Left cardiac atrium (tissue), 4 donors: ENCODE measurements around the gene PFN3. TPM values are rescaled to one million over a fixed set of nuclear protein-coding genes. Genes with fewer than 3 reads are reported as not detected.

Source experiments
- ATAC-seq, 2 donors: fragments of 200-7000 bp; cut with Tn5 transposase; one replicate each; pipeline ENCODE4 v1.9.1; 2020; ENCODE audit warnings: mild to moderate bottlenecking in 2 of 2, moderate library complexity in 2 of 2
- DNase-seq: peaks from one replicate; pipeline ENCODE4 v3.0.0-alpha.2; 2020
- intact Hi-C, 2 donors: fragments of 100-400 bp; cut with DNase I; formaldehyde crosslinking; loops; one replicate each; pipeline versions ENCODE4 v1.14.1 to v1.15.1; 2022 to 2023
- long read RNA-seq: library from polyadenylated mRNA; unstranded; transcript quantifications from one replicate; pipeline ENCODE4 v2.0.0, GENCODE V29; 2021
- total RNA-seq, 2 donors: library from RNA; stranded (reverse); fragmentation: NEBNext Ultra II Directional; extraction: Animal tissue kit (Norgen Biotek cat#: 25700); gene quantifications; one replicate each; pipeline ENCODE4 v1.2.1, GENCODE V29; 2021
- donor health status: DM: no; HTN: yes; CAD: no.
- donor health status: DM: no; HTN: yes; CAD: no; lungs with severe emphysema.
- donor health status: DM: yes; HTN: yes; CAD: no.
- donor health status: Dilated cardiomyopathy.

Gene PFN3
- not detected for total RNA-seq
- long read RNA-seq = 0 reads

DNA sequence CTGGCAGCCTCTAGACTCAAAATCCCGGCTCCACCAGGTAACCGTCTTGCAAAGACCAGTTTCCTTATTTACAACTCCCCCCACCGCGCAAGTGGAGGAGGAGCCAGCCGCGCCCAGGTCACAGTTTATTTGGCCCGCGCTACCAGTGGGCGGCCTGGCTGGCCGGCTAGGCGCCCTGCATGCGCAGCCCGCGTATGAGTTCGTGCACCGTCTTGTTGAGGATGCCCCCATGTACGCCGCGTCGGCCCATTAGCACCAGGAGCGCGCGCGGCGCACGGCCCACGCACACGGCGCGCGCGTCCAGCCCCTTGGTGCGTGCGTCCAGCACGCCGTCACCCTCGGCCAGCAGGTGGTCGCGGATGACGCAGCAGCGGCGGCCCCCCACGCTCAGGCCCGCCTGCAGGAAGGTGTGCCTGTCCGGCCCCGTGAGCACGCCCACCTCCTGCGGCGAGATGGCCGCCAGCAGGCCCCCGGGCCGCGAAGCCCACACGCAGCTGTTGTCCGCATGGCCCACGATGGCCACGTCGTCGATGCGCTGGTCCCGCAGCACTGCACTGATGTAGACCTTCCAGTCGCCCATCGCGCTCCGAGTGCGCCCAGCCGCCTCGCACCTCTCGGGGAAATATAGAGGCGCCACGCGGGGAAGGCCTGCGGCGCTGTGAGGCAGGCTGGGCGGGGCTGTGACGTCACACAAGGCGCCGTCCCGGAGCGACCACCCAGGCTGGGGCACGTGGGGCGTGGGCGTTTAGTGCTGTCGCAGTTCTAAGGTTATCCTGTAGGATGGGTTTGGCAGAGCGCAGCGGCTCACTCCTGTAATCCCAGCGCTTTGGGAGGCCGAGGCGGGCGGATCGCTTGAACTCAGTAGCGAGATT, at the start of gene PFN3:
Gene PFN3, minus strand, starts transcription at position 665 of the 872 bp plus-strand sequence. Its CDS starts 85 bp downstream, at position 580.
- no peak for ATAC-seq
- DNase-seq = peak; percentile 45
- intact Hi-C loops = loop anchor here in 1 of 2 donors (10.0 kb wide), 1 partner anchor 665 kb away; no protein-coding TSS in a partner anchor

DNA sequence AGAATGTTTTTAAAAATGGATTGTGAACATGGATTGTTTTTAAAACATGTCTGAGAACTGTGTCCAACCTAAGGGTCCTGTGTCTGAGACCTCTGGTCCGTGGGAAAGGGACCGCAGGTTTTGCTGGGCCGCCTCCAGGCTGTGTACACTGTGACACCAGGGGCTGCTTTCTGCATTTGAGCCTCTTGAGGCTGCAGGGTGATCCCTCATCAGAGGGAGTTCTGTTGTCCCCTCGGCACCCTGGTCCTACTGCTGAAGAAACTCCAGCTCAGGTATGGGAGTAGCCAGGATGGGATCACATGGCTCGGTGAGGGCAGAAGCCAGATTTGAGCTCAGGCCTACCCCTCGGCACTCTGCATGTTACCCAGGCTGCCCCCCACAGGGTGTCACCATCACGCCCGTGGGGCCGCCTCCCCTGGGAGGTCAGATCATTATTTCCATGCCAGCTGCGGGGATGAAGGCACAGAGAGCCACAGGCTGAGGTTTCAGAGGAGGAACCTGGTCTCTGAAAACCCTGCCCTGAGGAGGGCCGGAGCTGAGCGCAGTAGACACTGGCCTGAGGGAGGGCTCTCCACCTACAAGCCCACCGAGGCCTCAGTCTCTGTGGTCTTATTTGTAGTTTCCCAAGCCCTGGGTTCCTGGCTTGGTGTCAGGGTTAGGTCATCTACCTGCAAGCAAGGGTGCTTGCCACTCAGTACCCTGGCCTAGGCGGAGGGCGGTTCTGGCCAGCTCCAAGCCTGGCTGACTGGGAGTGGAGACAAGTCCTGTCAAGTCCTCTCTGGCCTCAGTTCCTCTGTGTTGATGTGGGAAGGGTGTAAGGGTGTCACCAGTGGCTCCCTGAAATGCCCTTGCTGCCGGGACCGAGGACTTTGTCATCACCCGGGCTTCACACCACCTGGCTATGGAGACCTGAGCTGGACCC, 48.9 kb upstream of the PFN3 start:
- ATAC-seq (no peak), DNase-seq (no peak)
- intact Hi-C loops = loop anchor here in 1 of 2 donors (5.0 kb wide), 2 partner anchors 42 to 57 kb away; partner anchors contain the start of gene F12

GRCh38 chr5:177448244-177448950, 47.9 kb upstream of the PFN3 start:
- ATAC-seq (peak in 1 of 2 donors; percentile 9), DNase-seq (no peak)
- intact Hi-C loops = no loop called here

- peak; percentile 70 for DNase-seq
- ATAC-seq = peak; percentile 27 to 73
- intact Hi-C loops = no loop called here
These were observed 47.3 kb upstream of the PFN3 start for GRCh38 chr5:177447611-177448243.

GRCh38 chr5:177447066-177447610, 46.7 kb upstream of the PFN3 start:
- DNase-seq (no peak), ATAC-seq (peak; percentile 7 to 33)
- intact Hi-C loops = no loop called here

DNA sequence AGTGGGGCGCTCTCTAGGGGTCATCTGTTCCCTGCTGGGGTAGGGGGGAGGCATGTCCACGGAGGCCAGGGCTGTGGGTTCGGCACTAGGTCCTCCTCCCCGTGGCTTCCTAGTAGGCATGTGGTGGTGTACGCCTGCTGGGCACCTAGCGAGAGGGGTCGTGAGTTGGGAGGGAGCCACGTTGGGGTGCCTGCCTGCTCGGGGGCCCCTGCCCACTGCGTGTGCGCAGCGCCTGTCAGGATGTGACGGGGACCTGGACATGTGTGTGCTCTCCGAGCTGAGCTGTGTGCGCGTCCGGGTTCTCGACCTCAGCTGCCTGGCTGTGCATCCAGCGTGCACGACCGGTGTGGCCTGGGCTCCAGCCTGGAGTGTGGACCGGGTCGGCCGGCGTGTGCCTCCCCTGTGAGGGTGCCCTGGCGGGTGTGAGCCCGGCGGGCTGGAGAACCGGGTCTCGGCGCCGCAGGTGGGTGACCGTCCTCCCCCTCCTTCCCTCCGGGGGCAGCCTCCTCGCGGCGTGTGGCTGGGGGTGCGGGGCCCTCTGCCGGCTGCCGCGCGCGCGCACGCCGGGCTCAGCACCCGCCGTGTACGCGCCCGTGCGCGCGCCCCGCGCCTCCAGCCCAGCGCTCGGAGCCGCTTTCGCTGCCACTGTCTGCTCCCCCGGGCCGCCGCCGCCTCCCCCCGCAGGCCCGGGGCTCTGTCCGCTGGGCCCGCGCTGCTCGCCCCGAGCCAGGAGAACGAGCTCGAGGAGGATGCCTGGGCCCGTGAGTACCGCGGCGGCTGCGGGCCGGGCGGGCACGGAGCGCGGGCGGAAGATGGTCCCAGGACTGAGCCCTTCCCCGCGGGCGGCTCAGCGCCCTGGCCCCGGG, 46.0 kb upstream of the PFN3 start, which contains the start of gene PRR7:
Gene PRR7, plus strand, starts transcription at position 615 of the 866 bp plus-strand sequence. CDS start 8,254 bp downstream, outside the sequence.
- ATAC-seq (peak; percentile 56 to 74), DNase-seq (peak; percentile 70)
- intact Hi-C loops = no loop called here

DNA sequence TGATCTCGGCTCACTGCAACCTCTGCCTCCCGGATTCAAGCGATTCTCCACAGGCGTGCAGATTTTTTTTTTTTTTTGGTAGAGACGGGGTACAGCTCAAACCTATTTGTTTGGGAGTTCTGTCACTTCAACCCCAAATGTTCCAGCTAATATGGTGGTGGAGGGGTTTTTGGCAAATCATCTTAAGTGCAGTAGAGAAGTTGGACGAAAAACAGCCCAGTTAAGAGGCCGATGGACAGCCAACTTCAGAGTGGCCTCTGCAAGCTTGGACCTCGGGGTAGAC, 45.4 kb upstream of the PFN3 start:
- DNase-seq = no peak
- intact Hi-C loops = no loop called here
- ATAC-seq = no peak

DNA sequence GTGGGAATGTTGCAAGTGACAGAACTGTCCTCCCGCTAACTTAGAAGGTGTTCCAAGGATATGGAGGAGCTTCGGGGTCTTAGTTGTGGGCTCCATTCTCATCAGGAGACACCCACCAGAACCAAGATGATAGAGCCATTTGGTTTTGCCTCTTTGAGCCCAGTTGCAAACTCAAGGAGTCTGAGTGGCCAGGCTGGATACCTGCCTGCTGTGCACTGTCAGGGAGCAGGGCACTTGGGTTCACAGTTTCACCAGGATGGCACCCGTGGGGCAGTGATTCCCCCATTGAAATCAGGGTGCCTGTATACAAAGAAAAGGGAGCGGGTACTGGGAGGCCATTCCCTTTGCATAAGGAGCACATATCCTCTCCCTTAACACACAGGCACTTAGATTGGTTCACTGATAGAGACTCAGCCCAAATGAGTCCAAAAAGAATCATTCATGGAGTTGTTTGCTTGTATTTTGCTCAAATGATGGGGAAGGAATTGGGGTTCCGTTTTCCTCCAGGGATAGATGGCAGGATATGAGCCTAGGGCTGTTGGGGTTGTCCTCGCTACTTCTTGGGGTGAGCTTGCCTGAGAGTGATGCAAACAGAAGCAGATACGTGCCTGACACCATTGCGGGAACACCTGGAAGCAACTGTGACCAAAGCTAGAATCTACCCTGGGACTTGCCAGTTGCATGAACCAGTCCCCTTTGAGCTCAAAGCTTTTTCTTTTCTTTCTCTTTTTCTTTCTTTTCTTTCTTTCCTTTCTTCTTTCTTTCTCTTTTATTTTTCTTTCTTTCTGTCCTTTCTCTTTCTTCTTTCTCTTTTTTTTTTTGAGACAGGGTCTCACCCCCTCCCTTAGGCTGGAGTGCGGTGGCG, 44.8 kb upstream of the PFN3 start:
- intact Hi-C loops = no loop called here
- DNase-seq (no peak), ATAC-seq (no peak)

GRCh38 chr5:177444106-177445051, 43.9 kb upstream of the PFN3 start:
- DNase-seq (no peak), ATAC-seq (no peak)
- intact Hi-C loops = no loop called here

- intact Hi-C loops = no loop called here
- ATAC-seq (no peak), DNase-seq (no peak)
These were observed 42.9 kb upstream of the PFN3 start for GRCh38 chr5:177443144-177443983.

DNA sequence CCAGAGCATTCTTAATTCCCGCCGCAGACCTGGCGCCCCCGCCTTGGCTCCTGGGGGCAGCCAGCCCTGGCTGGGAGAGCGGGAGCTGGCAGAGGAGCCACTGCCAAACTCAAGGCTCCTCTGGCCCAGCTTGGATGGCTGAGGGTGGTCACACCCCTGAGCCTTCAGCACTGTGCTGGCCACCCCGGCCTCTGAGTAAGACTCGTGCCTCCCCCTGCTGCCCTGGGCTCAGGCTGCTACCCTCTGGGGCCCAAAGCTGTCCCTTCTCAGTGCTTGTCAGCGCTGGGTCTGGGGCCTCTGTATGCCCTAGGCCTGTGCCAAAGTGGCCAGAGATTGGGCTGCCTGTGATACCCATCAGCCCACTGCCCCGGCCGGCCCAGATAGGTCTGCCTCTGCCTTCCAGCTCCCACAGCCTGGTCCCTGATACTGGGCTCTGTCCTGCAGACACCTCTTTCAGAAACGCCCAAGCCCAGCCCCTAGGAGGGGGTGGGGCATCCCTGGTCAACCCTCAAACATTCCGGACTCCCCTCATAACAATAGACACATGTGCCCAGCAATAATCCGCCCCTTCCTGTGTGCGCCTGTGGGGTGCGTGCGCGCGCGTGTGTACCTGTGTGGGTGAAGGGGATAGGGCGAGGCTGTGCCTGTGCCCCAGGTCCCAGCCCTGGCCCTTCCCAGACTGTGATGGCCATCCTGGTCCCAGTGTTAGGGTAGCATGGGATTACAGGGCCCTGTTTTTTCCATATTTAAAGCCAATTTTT, 41.8 kb upstream of the PFN3 start:
- intact Hi-C loops = no loop called here
- ATAC-seq = no peak
- no peak for DNase-seq

DNA sequence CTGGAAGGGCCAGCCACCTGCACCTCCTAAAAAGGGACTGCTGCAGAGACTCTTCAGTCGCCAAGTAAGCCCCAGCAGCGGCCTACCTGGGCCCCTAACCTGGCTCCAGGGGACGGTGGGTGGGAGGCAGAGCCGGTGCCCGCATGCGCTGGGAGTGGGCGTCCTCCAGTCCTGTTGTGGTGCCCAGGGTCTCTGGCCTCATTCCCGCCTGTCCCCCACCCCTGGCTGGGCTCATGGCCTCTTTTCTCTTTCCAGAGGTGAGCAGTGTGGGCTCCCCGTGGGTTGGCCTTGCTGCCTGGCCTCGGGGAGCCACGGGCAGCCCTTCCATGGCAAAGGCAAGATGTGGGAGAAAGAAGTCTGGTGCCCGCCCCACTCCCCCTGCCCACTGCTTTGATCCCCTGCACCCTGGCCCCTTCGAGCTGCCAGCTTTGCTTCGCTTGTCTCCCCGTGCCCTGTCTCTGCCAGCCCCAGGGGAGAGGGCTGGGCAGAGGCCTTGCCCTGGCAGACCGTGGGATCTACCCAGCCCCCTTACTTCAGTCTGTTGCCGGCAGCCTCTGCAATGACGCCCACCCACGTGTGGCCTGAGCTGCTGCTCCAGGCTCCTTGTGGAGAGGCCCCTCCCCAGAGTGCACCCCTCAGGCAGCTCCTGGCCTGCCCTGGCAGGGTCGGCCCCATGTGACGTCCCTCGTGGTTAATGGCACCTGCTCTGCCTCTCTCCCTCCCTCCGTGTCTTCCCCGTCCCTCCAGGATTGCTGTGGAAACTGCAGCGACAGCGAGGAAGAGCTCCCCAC, 40.7 kb upstream of the PFN3 start:
- ATAC-seq (no peak), DNase-seq (no peak)
- intact Hi-C loops = no loop called here
